C4-2B (cell line): ENCODE measurements around the gene DSN1.

Experiments
- H3K27ac ChIP-seq: fragments of 450-650 bp; 2 replicates; pipeline ENCODE4 v1.5.1; 2017
- CTCF ChIP-seq: fragments of 450-650 bp; conservative IDR thresholded peaks from 2 replicates; pipeline ENCODE4 v1.5.1; 2017; ENCODE audit warnings: mild to moderate bottlenecking
- ZFX ChIP-seq: fragments of 450-650 bp; IDR thresholded peaks from 2 replicates; pipeline ENCODE4 v1.6.1; 2017

Gene DSN1

GRCh38 chr20:36784900-36785299 is 11.3 kb upstream of the DSN1 start:
- TF ChIP-seq CTCF (no peak), ZFX (no peak)
- H3K27ac ChIP-seq, result no peak overlapping the region

- no peak for TF ChIP-seq CTCF
- no peak for TF ChIP-seq ZFX
- no peak overlapping the region for H3K27ac ChIP-seq
Measured at GRCh38 chr20:36784116-36784515, 10.6 kb upstream of the DSN1 start.

GRCh38 chr20:36779656-36780025 is 6.1 kb upstream of the DSN1 start:
- TF ChIP-seq CTCF (no peak), ZFX (no peak)
- H3K27ac ChIP-seq, result no peak overlapping the region

GRCh38 chr20:36778831-36779655 is 5.5 kb upstream of the DSN1 start:
- H3K27ac ChIP-seq, result no peak overlapping the region
- TF ChIP-seq CTCF (no peak), ZFX (no peak)

- no peak overlapping the region for H3K27ac ChIP-seq
- TF ChIP-seq CTCF, result no peak
- TF ChIP-seq ZFX, result no peak
Measured at GRCh38 chr20:36777576-36777975, 4.0 kb upstream of the DSN1 start.

- no peak for TF ChIP-seq CTCF
- TF ChIP-seq ZFX, result no peak
- H3K27ac ChIP-seq, result no peak overlapping the region
Measured at GRCh38 chr20:36777167-36777566, 3.6 kb upstream of the DSN1 start.

- TF ChIP-seq ZFX (no peak), CTCF (no peak)
- no peak overlapping the region for H3K27ac ChIP-seq
Measured at GRCh38 chr20:36775826-36776225, 2.3 kb upstream of the DSN1 start.
